ENCODE data around the gene MFRP. TPM values are rescaled to one million over a fixed set of nuclear protein-coding genes. Genes with fewer than 3 reads are reported as not detected.

Gene MFRP
- total and polyA plus RNA-seq, 10 of the 15 experiments (the other 5 are each of a cell fraction or from before 2014, with no cell fraction given) = not detected

GRCh38 chr11:119320240-119320775 lies 26.2 kb downstream of the MFRP start:
- no peak for DNase-seq (ENCODE audit: low read depth, low spot score)
- Histone ChIP-seq H4K20me1 (ENCODE audit: control insufficient read depth, insufficient read depth) (no peaks in the 10 kb centered on the region), H3K4me2 (ENCODE audit: control insufficient read depth, insufficient read depth) (peak overlapping the region; percentile 86), H3K36me3 (ENCODE audit: control insufficient read depth in 2 of 2, insufficient read depth in 2 of 2, low read length in 1 of 2) (no peaks in the 10 kb centered on the region), H3K9ac (ENCODE audit: control insufficient read depth, insufficient read depth, low read length) (peak overlapping the region; percentile 84), H3K4me3 (peak overlapping the region; percentile 79), H3K9me3 (replicated peaks; ENCODE audit: control insufficient read depth, insufficient read depth, low read length) (no peaks in the 10 kb centered on the region), H3K27ac (ENCODE audit: control insufficient read depth, insufficient read depth) (peak overlapping the region; percentile 77), H3K27me3 (replicated peaks in 1 of 2; ENCODE audit: control insufficient read depth in 2 of 2, insufficient read depth in 2 of 2, low read length in 1 of 2) (peaks cover 1 to 15% of the 10 kb centered on the region in 2 experiments; a peak in 3 of 4 replicates), H2AFZ (ENCODE audit: control insufficient read depth, low read depth, low read length) (peak overlapping the region; percentile 95), H3K4me1 (ENCODE audit: control insufficient read depth, insufficient read depth, low read length) (peaks cover 47% of the 10 kb centered on the region), H3K79me2 (ENCODE audit: control insufficient read depth, insufficient read depth, low read length) (no peaks in the 10 kb centered on the region)
- no peak for ATAC-seq
- ChIA-PET RAD21 (ENCODE audit: unreplicated experiment) (interaction anchor here (0.7 to 4.5 kb wide), 8 partner anchors 18 to 269 kb away, joined by 3 to 26 read pairs (median 5); partner anchors contain the start of genes CBL and DPAGT1), SMC1A (ENCODE audit: uncharacterized antibody, unreplicated experiment) (interaction anchor here (0.6 to 1.2 kb wide), 2 partner anchors 22 to 199 kb away, joined by 3 read pairs; partner anchors contain the start of gene HINFP), CTCF (interaction anchor here (0.7 to 5.6 kb wide), 18 partner anchors 11 to 290 kb away, joined by 3 to 88 read pairs (median 7); partner anchors contain the start of genes CBL, NLRX1, RNF26 and SLC37A4), POLR2A (interaction anchor here (0.6 to 3.0 kb wide), 6 partner anchors 18 to 301 kb away, joined by 3 to 20 read pairs (median 4); partner anchors contain the start of genes C2CD2L and CBL)
- intact Hi-C loops (cut with micrococcal nuclease; ENCODE audit: unreplicated experiment) = loop anchor here (5.0 kb wide), 4 partner anchors 113 to 393 kb away; partner anchors contain the start of genes ABCG4, BCL9L, CBL and NLRX1
- in situ Hi-C loops (cut with MboI) = no loop called here
- WGBS (ENCODE audit: insufficient coverage, insufficient replicate concordance, low lambda C conversion rate, missing lambda C conversion rate) = 0% methylated on average over 8 of the region's 17 CpGs
- BruUV-seq (replicated peaks) = no TSS peak
- FAIRE-seq = no peak
- no peak for TF ChIP-seq EED (IDR thresholded peaks at IDR 0.05; ENCODE audit: low read depth)
- TF ChIP-seq STAT3 (IDR thresholded peaks at IDR 0.05; ENCODE audit: low read depth, low read length) = no peak
- TF ChIP-seq KDM1A (IDR thresholded peaks at IDR 0.05; ENCODE audit: borderline replicate concordance) = no peak
- no peak for TF ChIP-seq NR2C1 (IDR thresholded peaks at IDR 0.05)
- TF ChIP-seq SREBF1 (IDR thresholded peaks at IDR 0.05; ENCODE audit: low read length) = no peak
- no peak for TF ChIP-seq JUND (IDR thresholded peaks at IDR 0.05; ENCODE audit: low read depth, low read length)
- no peak for TF ChIP-seq POLR2AphosphoS5 (IDR thresholded peaks at IDR 0.05; ENCODE audit: low read length)
- TF ChIP-seq ZNF207 (IDR thresholded peaks at IDR 0.05; ENCODE audit: borderline replicate concordance) = no peak
- no peak for TF ChIP-seq ATF2 (IDR thresholded peaks at IDR 0.05; ENCODE audit: low read length)
- no peak for TF ChIP-seq E2F8 (IDR thresholded peaks at IDR 0.05; ENCODE audit: low read depth, partially characterized antibody)
- no peak for TF ChIP-seq USF1 (IDR thresholded peaks at IDR 0.05; ENCODE audit: borderline replicate concordance, extremely low read length, insufficient read depth, low read depth, low read length)
- TF ChIP-seq ZBTB4 (CRISPR knock-in tag; IDR thresholded peaks at IDR 0.05) = no peak
